Esophagus muscularis mucosa (tissue), 4 donors: Measurements from ENCODE around the gene SLC2A8. TPM values are rescaled to one million over a fixed set of nuclear protein-coding genes. Genes with fewer than 3 reads are reported as not detected.
A peak's percentile ranks its signal among the peaks of the same experiment; 100 is the strongest.

Source experiments
- DNase-seq: peaks from one replicate; pipeline ENCODE4 v3.0.0-alpha.2; 2017; ENCODE audit errors: extremely low spot score
- H3K27ac ChIP-seq, 4 donors: fragments of 200-600 bp; sonication (generic); replicated peaks in 1 of 4; 1 replicate in 3 of 4; 2 replicates in 1 of 4; pipeline ENCODE4 v1.5.1; 2016 to 2019; ENCODE audit warnings: mild to moderate bottlenecking in 1 of 4
- H3K27me3 ChIP-seq, 4 donors: fragments of 200-600 bp; sonication (generic); one replicate each; pipeline versions ENCODE4 v1.5.1 to v1.6.0; 2016 to 2019
- H3K36me3 ChIP-seq, 4 donors: fragments of 200-600 bp; sonication (generic); one replicate each; pipeline ENCODE4 v1.5.1; 2016 to 2019
- H3K4me1 ChIP-seq, 4 donors: fragments of 200-600 bp; sonication (generic); one replicate each; pipeline ENCODE4 v1.5.1; 2016 to 2019
- H3K4me3 ChIP-seq, 4 donors: fragments of 200-600 bp; sonication (generic); 1 replicate in 2 of 4; 2 replicates in 2 of 4; pipeline ENCODE4 v1.5.1; 2016 to 2019; ENCODE audit warnings: mild to moderate bottlenecking in 4 of 4, moderate library complexity in 1 of 4
- H3K9me3 ChIP-seq, 4 donors: fragments of 200-600 bp; sonication (generic); 1 replicate in 3 of 4; 2 replicates in 1 of 4; pipeline ENCODE4 v1.5.1; 2016 to 2019
- EP300 ChIP-seq: sonication (generic); formaldehyde crosslinking; IDR thresholded peaks from one replicate; pipeline ENCODE4 v1.6.1; 2017; ENCODE audit warnings: antibody characterized with exemption
- POLR2A ChIP-seq: fragments of 450-650 bp; IDR thresholded peaks from one replicate; pipeline ENCODE4 v1.6.1; 2017; ENCODE audit warnings: antibody characterized with exemption, moderate library complexity, mild to moderate bottlenecking, low read depth
- POLR2AphosphoS5 ChIP-seq, 2 donors: sonication (generic); formaldehyde crosslinking; IDR thresholded peaks; one replicate each; pipeline ENCODE4 v1.6.1; 2017; ENCODE audit warnings: antibody characterized with exemption in 2 of 2
- WGBS: methylation state at CpG from one replicate; pipeline ENCODE4 v1.1.5; 2018; 5-methylcytosine and 5-hydroxymethylcytosine counted together
- intact Hi-C: fragments of 100-400 bp; cut with DNase I; formaldehyde crosslinking; loops from one replicate; pipeline ENCODE4 v1.15.1; 2023
- total RNA-seq, 4 donors: library from RNA; depleted of rRNA; stranded (reverse); fragments of >200 nt; gene quantifications; one replicate each; pipeline versions ENCODE4 v1.1.0 to v1.2.1, GENCODE V29; 2016
- TF ChIP-seq, protein P1 (sequence below), 3 experiments: fragments of 200-600 bp in 2 of 3; fragments of 450-650 bp in 1 of 3; sonication (generic) in 2 of 3; IDR thresholded peaks; one replicate each; pipeline ENCODE4 v1.5.1; 2017 to 2019; ENCODE audit warnings: antibody characterized with exemption in 3 of 3, mild to moderate bottlenecking in 2 of 3, moderate library complexity in 1 of 3

Gene SLC2A8
- total RNA-seq, 4 donors from 2014 or later, result 27.0 to 34.5 (median 31.7) TPM

DNA sequence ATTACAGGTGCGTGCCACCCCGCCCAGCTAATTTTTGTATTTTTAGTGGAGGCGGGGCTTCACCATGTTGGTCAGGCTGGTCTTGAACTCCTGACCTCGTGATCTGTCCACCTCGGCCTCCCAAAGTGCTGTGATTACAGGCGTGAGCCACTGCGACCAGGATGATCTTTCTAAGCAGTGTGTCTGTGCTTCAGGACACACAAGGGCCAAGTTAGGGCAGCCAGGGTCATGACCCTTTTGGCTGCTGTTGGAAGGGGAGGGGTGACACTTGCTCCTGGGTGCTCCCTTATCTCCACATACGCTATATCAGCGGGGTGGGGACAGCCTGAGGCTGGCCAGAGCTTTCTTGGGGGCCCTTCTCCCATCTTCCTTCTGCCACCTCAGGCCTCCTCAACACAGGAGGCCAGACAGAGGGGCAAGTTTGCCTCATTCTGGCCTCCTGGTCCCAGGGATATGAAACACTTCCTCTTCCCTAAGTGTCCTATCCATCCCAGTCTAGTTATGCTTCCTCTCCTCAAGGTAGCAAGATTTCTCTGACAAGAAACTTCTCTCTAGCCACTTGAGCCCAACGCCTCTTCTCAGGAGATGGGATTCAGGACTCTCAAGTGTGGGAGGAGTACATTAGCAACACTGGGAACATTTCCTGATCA, 25.3 kb downstream of the SLC2A8 start:
- TF ChIP-seq POLR2A (no peak), EP300 (no peak), POLR2AphosphoS5 (IDR thresholded peaks at IDR 0.05) (no peak)
- TF ChIP-seq, protein P1, sequence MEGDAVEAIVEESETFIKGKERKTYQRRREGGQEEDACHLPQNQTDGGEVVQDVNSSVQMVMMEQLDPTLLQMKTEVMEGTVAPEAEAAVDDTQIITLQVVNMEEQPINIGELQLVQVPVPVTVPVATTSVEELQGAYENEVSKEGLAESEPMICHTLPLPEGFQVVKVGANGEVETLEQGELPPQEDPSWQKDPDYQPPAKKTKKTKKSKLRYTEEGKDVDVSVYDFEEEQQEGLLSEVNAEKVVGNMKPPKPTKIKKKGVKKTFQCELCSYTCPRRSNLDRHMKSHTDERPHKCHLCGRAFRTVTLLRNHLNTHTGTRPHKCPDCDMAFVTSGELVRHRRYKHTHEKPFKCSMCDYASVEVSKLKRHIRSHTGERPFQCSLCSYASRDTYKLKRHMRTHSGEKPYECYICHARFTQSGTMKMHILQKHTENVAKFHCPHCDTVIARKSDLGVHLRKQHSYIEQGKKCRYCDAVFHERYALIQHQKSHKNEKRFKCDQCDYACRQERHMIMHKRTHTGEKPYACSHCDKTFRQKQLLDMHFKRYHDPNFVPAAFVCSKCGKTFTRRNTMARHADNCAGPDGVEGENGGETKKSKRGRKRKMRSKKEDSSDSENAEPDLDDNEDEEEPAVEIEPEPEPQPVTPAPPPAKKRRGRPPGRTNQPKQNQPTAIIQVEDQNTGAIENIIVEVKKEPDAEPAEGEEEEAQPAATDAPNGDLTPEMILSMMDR (IDR thresholded peaks at IDR 0.05), result no peak
- Histone ChIP-seq H3K9me3 (no peaks in the 10 kb centered on the region), H3K4me1 (peaks cover 30 to 55% (median 40%) of the 10 kb centered on the region in 4 donors), H3K36me3 (peaks cover 0 to 4% (median 0%) of the 10 kb centered on the region in 4 donors), H3K4me3 (peak overlapping the region in 1 of 4 donors; percentile 90), H3K27ac (peak overlapping the region in 2 of 4 donors; percentile 89 to 94), H3K27me3 (no peaks in the 10 kb centered on the region)
- intact Hi-C loops, result no loop called here
- 82% methylated on average over 10 of the region's 10 CpGs for WGBS
- no peak for DNase-seq

DNA sequence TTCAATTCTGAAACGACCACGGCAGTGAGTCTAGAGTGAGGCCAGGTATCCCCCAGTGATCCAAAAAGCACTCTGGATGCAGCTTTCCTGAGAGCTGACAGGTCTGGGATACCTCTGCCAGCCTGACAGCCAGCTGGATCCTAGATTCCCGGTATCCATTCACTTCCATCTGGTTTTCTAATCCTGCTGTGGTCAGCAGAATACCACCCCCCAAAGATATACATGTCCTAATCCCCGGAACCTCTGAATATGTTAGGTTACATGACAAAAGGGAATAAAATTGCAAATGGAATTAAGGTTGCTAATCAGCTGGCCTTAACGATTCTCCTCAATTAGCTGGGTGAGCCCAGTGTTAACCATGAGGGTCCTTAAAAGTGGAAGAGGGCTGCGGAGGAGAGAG, 25.8 kb downstream of the SLC2A8 start:
- Histone ChIP-seq H3K27ac (peak overlapping the region in 3 of 4 donors; percentile 84 to 94 (median 89)), H3K9me3 (no peaks in the 10 kb centered on the region), H3K27me3 (no peaks in the 10 kb centered on the region), H3K4me3 (peak overlapping the region; percentile 70 to 90 (median 73)), H3K36me3 (peaks cover 0 to 4% (median 0%) of the 10 kb centered on the region in 4 donors), H3K4me1 (peaks cover 30 to 55% (median 42%) of the 10 kb centered on the region in 4 donors)
- intact Hi-C loops, result no loop called here
- TF ChIP-seq EP300, result no peak
- TF ChIP-seq POLR2AphosphoS5 (IDR thresholded peaks at IDR 0.05), result no peak
- no peak for DNase-seq
- WGBS, result 54% methylated on average over 4 of the region's 6 CpGs

DNA sequence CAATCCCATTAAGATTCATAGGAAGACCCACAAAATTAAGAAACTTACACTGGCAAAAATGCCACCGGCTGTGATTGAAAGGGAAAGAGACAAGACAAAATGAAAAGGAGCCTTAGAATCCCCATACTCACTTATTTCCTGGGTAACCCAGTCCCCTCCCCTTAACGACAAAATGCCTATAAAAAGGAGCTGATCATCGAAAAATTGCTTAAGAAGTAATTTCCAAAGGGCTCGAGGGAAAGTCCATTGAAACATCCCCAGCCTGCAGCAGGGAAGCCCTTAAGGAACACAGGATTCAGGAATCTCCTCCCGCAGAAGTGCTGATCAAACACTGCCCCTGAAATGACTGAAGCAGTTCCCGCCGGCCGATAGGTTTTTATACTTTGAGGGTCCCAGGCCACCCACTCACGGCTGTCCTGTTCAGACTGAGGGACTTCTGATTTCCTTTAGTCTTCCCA, 26.5 kb downstream of the SLC2A8 start:
- peaks cover 30 to 55% (median 42%) of the 10 kb centered on the region in 4 donors for H3K4me1 ChIP-seq
- under 1% methylated on average over 9 of the region's 9 CpGs for WGBS
- H3K36me3 ChIP-seq, result peaks cover under 1 to 9% (median 3%) of the 10 kb centered on the region in 4 donors
- H3K27ac ChIP-seq, result peak overlapping the region; percentile 83 to 94 (median 86)
- intact Hi-C loops, result no loop called here
- H3K9me3 ChIP-seq, result no peaks in the 10 kb centered on the region
- peak overlapping the region; percentile 70 to 90 (median 73) for H3K4me3 ChIP-seq
- TF ChIP-seq EP300 (no peak), POLR2AphosphoS5 (IDR thresholded peaks at IDR 0.05) (no peak), POLR2A (no peak)
- TF ChIP-seq, protein P1 (IDR thresholded peaks at IDR 0.05), result no peak
- no peaks in the 10 kb centered on the region for H3K27me3 ChIP-seq
- no peak for DNase-seq

DNA sequence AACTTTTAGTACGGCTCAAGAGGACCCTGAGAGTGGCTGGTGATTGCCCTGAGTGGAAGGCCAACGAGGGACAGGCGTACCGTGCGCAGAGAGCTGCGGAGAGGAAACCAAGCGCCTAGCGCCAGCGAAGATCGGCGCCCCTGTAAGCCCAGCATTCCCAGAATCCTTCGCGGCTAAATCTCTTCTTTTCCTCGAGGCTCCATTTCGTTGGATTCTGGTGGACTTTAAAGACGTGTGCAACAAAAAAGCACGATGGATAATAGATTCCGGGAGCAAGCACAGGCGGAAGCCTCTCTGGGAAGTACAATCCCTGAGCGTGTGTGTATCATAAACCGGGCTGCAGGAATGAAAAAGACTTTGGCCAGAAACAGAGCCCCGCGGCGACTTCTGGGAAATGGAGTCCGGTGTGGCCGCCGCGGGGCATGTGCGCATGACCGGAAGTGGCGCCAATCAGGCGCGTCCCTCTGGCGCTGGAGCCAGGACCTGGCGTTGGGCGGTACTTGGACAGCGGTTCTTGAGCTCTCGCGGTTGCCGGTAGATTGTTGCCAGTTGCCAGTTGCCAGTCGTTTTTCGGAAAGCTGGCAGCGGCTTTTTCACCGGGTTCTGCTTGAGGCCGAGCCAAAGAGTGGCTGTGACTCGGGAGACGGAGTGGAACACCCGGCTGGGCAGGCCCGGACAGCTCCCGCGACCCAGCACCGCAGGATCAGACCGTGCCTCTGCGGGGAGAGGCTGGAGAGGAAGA, 27.1 kb downstream of the SLC2A8 start, which contains the start of gene ZNF79:
Gene ZNF79, plus strand, starts transcription at position 449 of the 742 bp plus-strand sequence. CDS start 406 bp downstream, outside the sequence.
- DNase-seq, result peak; percentile 98
- peaks cover 7 to 11% (median 9%) of the 10 kb centered on the region in 4 donors for H3K36me3 ChIP-seq
- intact Hi-C loops, result no loop called here
- H3K4me1 ChIP-seq, result peaks cover 30 to 55% (median 42%) of the 10 kb centered on the region in 4 donors
- H3K4me3 ChIP-seq, result peak within 1 kb of the TSS; percentile 70 to 90 (median 73)
- WGBS, result 2% methylated on average over 49 of the region's 54 CpGs
- H3K27ac ChIP-seq, result peak within 1 kb of the TSS; percentile 83 to 94 (median 86)
- no peaks in the 10 kb centered on the region for H3K27me3 ChIP-seq
- no peaks in the 10 kb centered on the region for H3K9me3 ChIP-seq
- peak; percentile 89 to 93 for TF ChIP-seq POLR2AphosphoS5 (IDR thresholded peaks at IDR 0.05)
- TF ChIP-seq POLR2A, result no peak
- no peak for TF ChIP-seq EP300
- TF ChIP-seq, protein P1 (IDR thresholded peaks at IDR 0.05), result peak in 1 of 3 experiments; percentile 29

DNA sequence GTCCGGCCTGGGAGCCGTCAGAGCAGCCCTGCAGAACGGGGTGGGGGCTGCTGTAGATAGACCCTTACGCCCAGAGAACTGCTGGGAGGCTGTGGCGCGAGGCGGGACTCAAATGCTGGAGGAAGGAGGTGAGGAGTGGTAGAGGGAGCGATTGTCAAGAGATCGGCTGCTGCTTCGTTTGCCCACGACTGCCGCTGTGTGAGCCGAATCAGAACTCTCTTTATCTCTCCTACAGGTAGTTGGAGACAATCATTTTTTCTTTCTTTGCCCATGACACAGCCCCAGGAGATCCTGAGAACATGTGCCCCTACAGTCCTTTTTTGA, 27.7 kb downstream of the SLC2A8 start:
- intact Hi-C loops, result no loop called here
- Histone ChIP-seq H3K9me3 (no peaks in the 10 kb centered on the region), H3K27me3 (no peaks in the 10 kb centered on the region), H3K36me3 (peaks cover 12 to 17% (median 14%) of the 10 kb centered on the region in 4 donors), H3K4me1 (peaks cover 30 to 55% (median 42%) of the 10 kb centered on the region in 4 donors), H3K27ac (peak overlapping the region; percentile 83 to 94 (median 86)), H3K4me3 (peak overlapping the region; percentile 70 to 90 (median 73))
- WGBS, result 0% methylated on average over 13 of the region's 13 CpGs
- no peak for DNase-seq
- TF ChIP-seq, protein P1 (IDR thresholded peaks at IDR 0.05), result no peak
- no peak for TF ChIP-seq POLR2AphosphoS5 (IDR thresholded peaks at IDR 0.05)
- TF ChIP-seq EP300, result no peak
- TF ChIP-seq POLR2A, result no peak
